NB4 (cell line): ENCODE measurements around the gene PRIM1.

Experiments used
- CTCF ChIP-seq: IDR thresholded peaks from one replicate; pipeline ENCODE4 v1.5.1; 2012; ENCODE audit warnings: low read depth, low read length
- MAX ChIP-seq: IDR thresholded peaks from 2 replicates; pipeline ENCODE4 v1.6.1; 2011; ENCODE audit warnings: low read depth, low read length
- MYC ChIP-seq: IDR thresholded peaks from 2 replicates; pipeline ENCODE4 v1.6.1; 2011; ENCODE audit warnings: low read depth, low read length
- POLR2A ChIP-seq: IDR thresholded peaks from 2 replicates; pipeline ENCODE4 v1.6.1; 2011; ENCODE audit warnings: mild to moderate bottlenecking; ENCODE audit not compliant: insufficient read length; ENCODE audit errors: extremely low read depth

- TF ChIP-seq CTCF (no peak), MYC (no peak), POLR2A (no peak), MAX (no peak)
Measured at GRCh38 chr12:56759263-56759908, 7.3 kb upstream of the PRIM1 start.
